GM21367 (cell line): Measurements from ENCODE around the gene PIK3R2.
A peak's percentile ranks its signal among the peaks of the same experiment; 100 is the strongest.
"Not testable (repeated sequence)": the region's sequence is repeated elsewhere in the genome, so short reads cannot be mapped to it uniquely, and the experiment has no call there.

ENCODE experiments used
- ATAC-seq: cut with Tn5 transposase; IDR thresholded peaks from one replicate; pipeline ENCODE4 v1.9.1; 2021; ENCODE audit not compliant: unreplicated experiment

PIK3R2 gene

GRCh38 chr19:18152442-18152816 is 534 bp upstream of the PIK3R2 start:
- ATAC-seq = peak; percentile 54

- no peak for ATAC-seq
Measured at GRCh38 chr19:18153556-18154134, 682 bp downstream of the PIK3R2 start.

- no peak for ATAC-seq
Measured at GRCh38 chr19:18155095-18156087, 2.4 kb downstream of the PIK3R2 start.

DNA sequence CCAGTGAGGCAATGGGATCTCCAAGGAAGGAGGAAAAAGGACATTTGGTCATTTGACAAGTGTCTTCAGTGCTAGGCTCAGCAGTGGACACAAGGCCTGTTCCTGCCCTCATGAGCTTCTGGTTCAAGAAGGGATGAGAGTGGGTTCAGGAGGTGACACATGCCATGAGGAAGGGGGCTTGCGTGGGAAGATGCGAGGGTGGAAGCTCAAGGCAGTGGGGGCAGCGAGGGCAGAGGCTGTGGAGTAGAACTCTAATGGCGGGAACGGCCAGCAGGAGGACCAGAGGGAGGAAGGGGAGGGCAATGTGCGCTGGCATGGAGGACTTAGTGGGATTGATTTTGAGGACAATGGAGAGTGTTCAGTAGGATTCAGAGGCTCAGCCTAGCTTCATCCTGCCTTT is 3.3 kb downstream of the PIK3R2 start:
- no peak for ATAC-seq

- no peak for ATAC-seq
Measured at GRCh38 chr19:18156841-18157464, 4.0 kb downstream of the PIK3R2 start.

DNA sequence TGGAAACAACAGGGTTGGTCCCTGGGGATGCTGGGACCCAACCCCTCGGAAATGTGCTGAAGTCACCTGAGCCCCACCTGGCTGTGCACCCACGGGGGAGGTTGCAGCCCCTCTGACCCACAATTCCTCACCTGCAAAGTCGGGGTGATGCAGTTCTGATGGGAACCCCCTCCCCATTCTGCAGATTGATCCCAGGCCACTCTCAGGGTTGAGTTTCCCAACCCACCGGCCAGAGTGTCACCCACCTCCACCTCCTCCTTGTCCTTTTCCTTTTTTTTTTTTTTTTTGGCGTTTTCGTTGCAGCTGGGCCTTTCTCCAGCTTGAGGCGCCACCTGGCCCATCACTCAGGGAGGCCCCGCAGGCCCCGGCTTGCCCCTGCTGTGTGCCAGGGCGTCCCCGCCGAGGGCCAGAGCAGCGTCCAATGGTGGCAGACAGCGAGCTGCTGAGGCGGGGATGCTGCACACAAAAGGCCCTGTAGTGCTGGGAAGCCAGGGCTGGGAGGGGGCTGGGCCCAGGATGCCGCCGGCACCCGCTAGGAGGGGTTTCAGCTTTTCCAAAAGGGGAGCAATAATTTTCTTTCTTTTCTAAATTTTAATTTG is 4.6 kb downstream of the PIK3R2 start:
- no peak for ATAC-seq

DNA sequence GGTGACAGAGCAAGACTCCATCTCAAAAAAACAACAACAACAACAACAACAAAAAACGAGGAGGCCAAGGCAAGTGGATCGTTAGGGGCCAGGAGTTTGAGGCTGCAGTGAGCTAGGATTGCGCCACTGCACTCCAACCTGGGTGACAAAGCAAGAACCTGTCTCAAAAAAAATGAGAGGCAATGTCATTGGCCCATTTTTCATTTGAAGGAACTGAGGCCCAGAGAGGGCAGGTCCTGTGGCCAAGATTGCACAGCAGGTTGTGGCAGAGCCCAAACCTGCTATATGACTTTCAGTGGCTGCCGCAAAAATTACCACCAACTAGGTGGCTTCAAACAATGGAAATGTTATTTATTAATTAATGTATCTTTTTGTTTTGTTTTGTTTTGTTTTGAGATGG is 5.5 kb downstream of the PIK3R2 start:
- ATAC-seq = no peak

DNA sequence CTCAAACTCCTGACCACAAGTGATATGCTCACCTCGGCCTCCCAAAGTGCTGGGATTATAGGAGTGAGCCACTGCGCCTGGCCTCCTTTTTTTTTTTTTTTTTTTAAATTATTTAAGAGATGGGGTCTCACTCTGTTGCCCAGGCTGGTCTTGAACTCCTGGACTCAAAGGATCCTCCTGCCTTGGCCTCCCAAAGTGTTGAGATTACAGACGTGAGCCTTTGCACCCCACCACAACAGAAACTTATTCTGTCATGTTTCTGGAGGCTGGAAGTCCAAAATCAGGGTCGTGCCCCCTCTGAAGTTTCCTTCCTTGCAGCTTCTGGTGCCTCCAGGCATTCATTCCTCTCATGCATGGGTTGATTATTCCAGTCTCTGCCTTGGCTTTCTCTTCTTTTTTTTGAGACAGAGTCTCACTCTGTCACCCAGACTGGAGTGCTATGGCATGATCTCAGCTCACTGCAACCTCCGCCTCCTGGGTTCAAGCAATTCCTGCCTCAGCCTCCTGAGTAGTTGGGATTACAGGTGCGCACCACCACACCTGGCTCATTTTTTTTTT is 6.2 kb downstream of the PIK3R2 start:
- not testable (repeated sequence) for ATAC-seq

DNA sequence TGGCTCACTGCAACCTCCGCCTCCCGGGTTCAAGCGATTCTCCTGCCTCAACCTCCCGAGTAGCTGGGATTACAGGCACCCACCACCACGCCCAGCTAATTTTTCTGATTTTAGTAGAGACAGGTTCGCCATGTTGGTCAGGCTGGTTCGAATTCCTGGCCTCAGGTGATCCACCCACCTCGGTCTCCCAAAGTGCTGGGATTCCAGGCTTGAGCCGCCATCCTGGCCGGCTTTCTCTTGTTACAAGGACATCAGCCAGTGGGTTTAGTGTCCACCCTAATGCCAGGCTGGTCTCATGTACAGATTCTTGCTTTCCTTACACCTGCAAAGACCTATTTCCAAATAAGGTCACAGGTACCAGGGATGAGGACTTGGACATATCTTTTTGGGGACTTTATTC is 6.8 kb downstream of the PIK3R2 start:
- ATAC-seq = no peak

DNA sequence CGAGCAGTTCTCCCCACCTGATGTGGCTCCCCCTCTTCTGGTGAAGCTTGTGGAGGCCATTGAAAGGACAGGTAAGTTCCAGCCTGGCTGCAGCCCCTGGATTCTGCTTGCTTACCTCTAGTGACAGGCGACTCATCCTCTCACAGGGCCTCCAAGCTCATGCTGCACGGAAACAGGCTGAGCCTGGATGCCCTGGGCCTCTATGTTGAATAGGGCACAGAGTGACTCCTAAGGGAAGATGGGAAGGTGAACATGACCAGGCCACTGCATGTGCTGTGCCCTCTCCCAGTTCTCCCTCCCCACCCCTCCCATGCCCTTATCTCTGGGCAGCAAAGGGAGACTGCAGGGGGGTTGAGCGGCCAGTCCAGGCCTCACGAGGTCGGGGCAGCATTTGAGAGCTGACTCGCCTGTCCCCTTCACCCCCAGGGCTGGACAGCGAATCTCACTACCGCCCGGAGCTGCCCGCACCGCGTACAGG is 7.6 kb downstream of the PIK3R2 start:
- no peak for ATAC-seq

DNA sequence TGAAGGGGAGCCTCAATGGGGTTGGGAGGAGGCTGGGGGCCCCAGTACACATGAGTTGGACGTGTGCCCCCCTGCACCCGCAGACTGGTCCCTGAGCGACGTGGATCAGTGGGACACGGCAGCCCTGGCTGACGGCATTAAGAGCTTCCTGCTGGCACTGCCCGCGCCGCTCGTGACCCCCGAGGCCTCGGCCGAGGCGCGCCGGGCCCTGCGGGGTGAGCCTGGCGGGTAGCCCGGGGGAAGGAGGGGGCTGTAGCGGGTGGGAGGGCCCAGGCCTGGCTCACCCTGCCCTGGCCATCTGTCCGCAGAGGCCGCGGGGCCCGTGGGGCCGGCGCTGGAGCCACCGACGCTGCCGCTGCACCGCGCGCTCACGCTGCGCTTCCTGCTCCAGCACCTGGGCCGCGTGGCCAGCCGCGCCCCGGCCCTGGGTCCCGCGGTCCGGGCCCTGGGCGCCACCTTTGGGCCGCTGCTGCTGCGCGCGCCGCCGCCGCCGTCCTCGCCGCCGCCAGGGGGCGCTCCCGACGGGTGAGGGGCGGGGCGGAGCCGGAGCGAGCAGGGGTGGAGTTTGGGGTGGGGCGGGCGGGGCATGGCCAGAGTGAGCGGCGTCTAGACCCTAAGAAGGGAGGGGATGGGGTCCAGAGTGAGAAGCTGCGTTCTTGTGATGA is 8.1 kb downstream of the PIK3R2 start:
- no peak for ATAC-seq

GRCh38 chr19:18161636-18162002 is 8.7 kb downstream of the PIK3R2 start:
- no peak for ATAC-seq

GRCh38 chr19:18164072-18164471 is 11.1 kb downstream of the PIK3R2 start:
- ATAC-seq = no peak

- ATAC-seq = no peak
Measured at GRCh38 chr19:18165794-18166544, 13.0 kb downstream of the PIK3R2 start.

- ATAC-seq = no peak
Measured at GRCh38 chr19:18167011-18167410, 14.0 kb downstream of the PIK3R2 start.

- ATAC-seq = no peak
Measured at GRCh38 chr19:18167975-18168645, 15.1 kb downstream of the PIK3R2 start.

DNA sequence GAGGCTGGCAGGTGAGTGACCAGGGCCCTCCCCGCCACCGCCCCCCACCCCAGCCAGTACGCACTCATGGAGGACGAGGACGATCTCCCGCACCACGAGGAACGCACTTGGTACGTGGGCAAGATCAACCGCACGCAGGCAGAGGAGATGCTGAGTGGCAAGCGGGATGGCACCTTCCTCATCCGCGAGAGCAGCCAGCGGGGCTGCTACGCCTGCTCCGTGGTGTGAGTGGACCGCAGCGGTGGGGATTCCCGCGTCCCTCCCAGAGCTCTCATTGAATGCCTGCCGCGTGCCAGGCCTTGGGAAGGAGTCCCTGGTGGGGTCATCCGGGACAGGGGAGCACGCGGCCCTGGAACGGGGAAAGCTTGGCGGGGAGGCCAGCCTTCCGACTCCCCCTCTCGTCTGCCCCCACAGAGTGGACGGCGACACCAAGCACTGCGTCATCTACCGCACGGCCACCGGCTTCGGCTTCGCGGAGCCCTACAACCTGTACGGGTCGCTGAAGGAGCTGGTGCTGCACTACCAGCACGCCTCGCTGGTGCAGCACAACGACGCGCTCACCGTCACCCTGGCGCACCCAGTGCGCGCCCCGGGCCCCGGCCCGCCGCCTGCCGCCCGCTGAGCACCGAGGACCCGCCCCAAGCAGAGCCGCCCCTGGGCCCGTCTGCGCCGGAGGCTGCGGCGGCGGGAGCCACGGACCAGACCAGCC is 15.9 kb downstream of the PIK3R2 start:
- no peak for ATAC-seq

DNA sequence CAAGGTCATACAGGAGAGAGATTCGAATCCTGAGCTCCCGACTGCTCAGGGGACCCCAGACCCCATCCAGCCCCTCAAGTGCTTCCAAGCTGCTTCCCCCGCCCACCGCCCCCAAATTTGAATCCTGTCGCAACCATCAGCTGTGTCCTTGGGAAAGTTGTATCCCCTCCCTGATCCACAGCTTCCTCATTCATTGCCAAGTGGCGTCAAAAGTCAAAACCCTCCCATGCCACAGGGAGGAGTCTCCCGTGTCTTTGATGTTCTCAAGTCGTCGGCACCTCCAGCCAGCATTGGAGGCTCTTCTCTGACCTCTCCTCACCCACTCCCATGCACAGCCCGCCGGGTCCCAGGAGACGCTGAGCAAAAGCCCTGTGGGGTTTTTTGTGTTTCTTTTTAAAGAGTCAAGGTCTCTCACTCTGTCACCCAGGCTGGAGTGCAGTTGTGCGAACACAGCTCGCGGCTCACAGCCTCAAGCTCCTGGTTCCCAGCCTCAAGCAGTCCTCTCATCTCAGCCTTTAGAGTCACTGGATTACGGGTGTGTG is 17.8 kb downstream of the PIK3R2 start:
- no peak for ATAC-seq
